UCSD-AML1 (cell line): ENCODE measurements around the gene SDK1.

Experiments used
- DNase-seq: peaks from one replicate; lab custom pipeline; 2025; ENCODE audit not compliant: unreplicated experiment; lab: John Stamatoyannopoulos, UW

Gene SDK1

GRCh38 chr7:3453398-3453797, 152.3 kb downstream of the SDK1 start:
- DNase-seq = no peak

- DNase-seq = no peak
These were observed 154.9 kb downstream of the SDK1 start for GRCh38 chr7:3455806-3456595.

- no peak for DNase-seq
These were observed 158.1 kb downstream of the SDK1 start for GRCh38 chr7:3459111-3459510.

GRCh38 chr7:3461923-3462322, 160.9 kb downstream of the SDK1 start:
- DNase-seq = no peak

GRCh38 chr7:3463696-3464095, 162.6 kb downstream of the SDK1 start:
- DNase-seq = no peak

- DNase-seq = no peak
These were observed 164.0 kb downstream of the SDK1 start for GRCh38 chr7:3464900-3465622.

- no peak for DNase-seq
These were observed 165.2 kb downstream of the SDK1 start for GRCh38 chr7:3466261-3466660.

GRCh38 chr7:3469641-3470040, 168.6 kb downstream of the SDK1 start:
- no peak for DNase-seq

GRCh38 chr7:3480197-3480596, 179.1 kb downstream of the SDK1 start:
- no peak for DNase-seq

- DNase-seq = no peak
These were observed 180.4 kb downstream of the SDK1 start for GRCh38 chr7:3481435-3481834.

GRCh38 chr7:3482147-3482921, 181.3 kb downstream of the SDK1 start:
- no peak for DNase-seq

- no peak for DNase-seq
These were observed 185.8 kb downstream of the SDK1 start for GRCh38 chr7:3486841-3487240.

GRCh38 chr7:3488829-3489228, 187.8 kb downstream of the SDK1 start:
- DNase-seq = no peak

GRCh38 chr7:3493499-3493898, 192.4 kb downstream of the SDK1 start:
- DNase-seq = no peak

- DNase-seq = no peak
These were observed 193.9 kb downstream of the SDK1 start for GRCh38 chr7:3494947-3495346.

GRCh38 chr7:3495530-3495929, 194.5 kb downstream of the SDK1 start:
- no peak for DNase-seq

GRCh38 chr7:3495954-3496353, 194.9 kb downstream of the SDK1 start:
- no peak for DNase-seq

GRCh38 chr7:3497796-3498195, 196.7 kb downstream of the SDK1 start:
- DNase-seq = no peak

GRCh38 chr7:3501671-3502070, 200.6 kb downstream of the SDK1 start:
- DNase-seq = no peak

GRCh38 chr7:3504384-3504783, 203.3 kb downstream of the SDK1 start:
- no peak for DNase-seq

- DNase-seq = no peak
These were observed 209.3 kb downstream of the SDK1 start for GRCh38 chr7:3510101-3511020.
